Measurements from ENCODE around the gene TRMT61A. TPM values are rescaled to one million over a fixed set of nuclear protein-coding genes. Genes with fewer than 3 reads are reported as not detected.

TRMT61A gene
- total RNA-seq, 1 donor from 2014 or later = 9.5 TPM

- Mint-ChIP-seq H3K27ac (no peak overlapping the region), H3K36me3 (peaks cover 5% of the 10 kb centered on the region), H3K4me1 (peaks cover 20% of the 10 kb centered on the region), H3K9me3 (no peaks in the 10 kb centered on the region), H3K4me3 (no peak overlapping the region), H3K27me3 (ENCODE audit: low read depth) (peaks cover 9% of the 10 kb centered on the region)
- DNase-seq (ENCODE audit: low spot score in 2 of 2, unreplicated experiment in 2 of 2) = no peak
- no peak for TF ChIP-seq CTCF (IDR thresholded peaks at IDR 0.05; ENCODE audit: unreplicated experiment)
Measured at GRCh38 chr14:103516426-103517173, 12.4 kb upstream of the TRMT61A start.

GRCh38 chr14:103517174-103517566, 11.8 kb upstream of the TRMT61A start:
- no peak for TF ChIP-seq CTCF (IDR thresholded peaks at IDR 0.05; ENCODE audit: unreplicated experiment)
- no peak overlapping the region for H3K4me3 Mint-ChIP-seq

GRCh38 chr14:103517721-103518421, 11.1 kb upstream of the TRMT61A start:
- peaks cover 18% of the 10 kb centered on the region for H3K4me1 Mint-ChIP-seq
- H3K9me3 Mint-ChIP-seq = no peaks in the 10 kb centered on the region
- no peaks in the 10 kb centered on the region for H3K36me3 Mint-ChIP-seq
- TF ChIP-seq CTCF (IDR thresholded peaks at IDR 0.05; ENCODE audit: unreplicated experiment) = no peak
- peaks cover 13% of the 10 kb centered on the region for H3K27me3 Mint-ChIP-seq (ENCODE audit: low read depth)
- no peak for DNase-seq (ENCODE audit: low spot score in 2 of 2, unreplicated experiment in 2 of 2)
- no peak overlapping the region for H3K27ac Mint-ChIP-seq
- H3K4me3 Mint-ChIP-seq = no peak overlapping the region

More at GRCh38 chr14:103517174-103517566, 11.8 kb upstream of the TRMT61A start:
- peaks cover 4% of the 10 kb centered on the region for H3K36me3 Mint-ChIP-seq
- H3K27ac Mint-ChIP-seq = no peak overlapping the region
- peaks cover 9% of the 10 kb centered on the region for H3K27me3 Mint-ChIP-seq (ENCODE audit: low read depth)
- no peak for DNase-seq (ENCODE audit: low spot score in 2 of 2, unreplicated experiment in 2 of 2)
- no peaks in the 10 kb centered on the region for H3K9me3 Mint-ChIP-seq
- H3K4me1 Mint-ChIP-seq = peaks cover 20% of the 10 kb centered on the region

- Mint-ChIP-seq H3K9me3 (no peaks in the 10 kb centered on the region), H3K4me1 (peaks cover 19% of the 10 kb centered on the region), H3K27me3 (ENCODE audit: low read depth) (peaks cover 18% of the 10 kb centered on the region), H3K36me3 (no peaks in the 10 kb centered on the region), H3K27ac (no peak overlapping the region), H3K4me3 (no peak overlapping the region)
- DNase-seq (ENCODE audit: low spot score in 2 of 2, unreplicated experiment in 2 of 2) = peak in 1 of 2 experiments; percentile 71
- peak; percentile 72 for TF ChIP-seq CTCF (IDR thresholded peaks at IDR 0.05; ENCODE audit: unreplicated experiment)
Measured at GRCh38 chr14:103518422-103519042, 10.5 kb upstream of the TRMT61A start.

- TF ChIP-seq CTCF (IDR thresholded peaks at IDR 0.05; ENCODE audit: unreplicated experiment) = no peak
- DNase-seq (ENCODE audit: low spot score in 2 of 2, unreplicated experiment in 2 of 2) = no peak
- Mint-ChIP-seq H3K27me3 (ENCODE audit: low read depth) (peaks cover 25% of the 10 kb centered on the region), H3K36me3 (no peaks in the 10 kb centered on the region), H3K4me3 (peak overlapping the region; percentile 52), H3K9me3 (no peaks in the 10 kb centered on the region), H3K27ac (no peak overlapping the region), H3K4me1 (peaks cover 23% of the 10 kb centered on the region)
Measured at GRCh38 chr14:103519043-103519836, 9.8 kb upstream of the TRMT61A start.
